NCI-H2196 (cell line): ENCODE data around the gene PLA2G3.

Experiments used
- DNase-seq: peaks from one replicate; lab custom pipeline; 2025; ENCODE audit not compliant: unreplicated experiment; lab: John Stamatoyannopoulos, UW

PLA2G3 gene

GRCh38 chr22:31148488-31148887 lies 8.2 kb upstream of the PLA2G3 start:
- no peak for DNase-seq

GRCh38 chr22:31144223-31144622 lies 3.9 kb upstream of the PLA2G3 start:
- DNase-seq = no peak

- peak; percentile 51 for DNase-seq
These were observed 3.2 kb upstream of the PLA2G3 start for GRCh38 chr22:31143537-31143936.

GRCh38 chr22:31143038-31143437 lies 2.7 kb upstream of the PLA2G3 start:
- no peak for DNase-seq

GRCh38 chr22:31142285-31142684 lies 2.0 kb upstream of the PLA2G3 start:
- no peak for DNase-seq

GRCh38 chr22:31141551-31141950 lies 1.2 kb upstream of the PLA2G3 start:
- DNase-seq = no peak

GRCh38 chr22:31140746-31141145 lies 438 bp upstream of the PLA2G3 start:
- DNase-seq = peak; percentile 59

GRCh38 chr22:31139066-31139465 lies 1.2 kb downstream of the PLA2G3 start:
- no peak for DNase-seq

- DNase-seq = no peak
These were observed 2.2 kb downstream of the PLA2G3 start for GRCh38 chr22:31138126-31138525.

- no peak for DNase-seq
These were observed 2.6 kb downstream of the PLA2G3 start for GRCh38 chr22:31137721-31138120.

GRCh38 chr22:31136711-31137110 lies 3.6 kb downstream of the PLA2G3 start:
- no peak for DNase-seq

- DNase-seq = no peak
These were observed 4.2 kb downstream of the PLA2G3 start for GRCh38 chr22:31136155-31136554.

GRCh38 chr22:31135706-31136105 lies 4.6 kb downstream of the PLA2G3 start:
- no peak for DNase-seq

- DNase-seq = no peak
These were observed 5.6 kb downstream of the PLA2G3 start for GRCh38 chr22:31134688-31135087.

GRCh38 chr22:31133911-31134310 lies 6.4 kb downstream of the PLA2G3 start:
- DNase-seq = no peak

- peak; percentile 51 for DNase-seq
These were observed 9.4 kb downstream of the PLA2G3 start for GRCh38 chr22:31130873-31131272.

GRCh38 chr22:31128156-31128555 lies 12.2 kb downstream of the PLA2G3 start:
- no peak for DNase-seq

- no peak for DNase-seq
These were observed 13.0 kb downstream of the PLA2G3 start for GRCh38 chr22:31127181-31127772.

GRCh38 chr22:31126869-31127175 lies 13.5 kb downstream of the PLA2G3 start:
- DNase-seq = no peak

GRCh38 chr22:31126128-31126868 lies 14.0 kb downstream of the PLA2G3 start:
- DNase-seq = no peak

- DNase-seq = no peak
These were observed 14.7 kb downstream of the PLA2G3 start for GRCh38 chr22:31125521-31126117.

- DNase-seq = no peak
These were observed 15.4 kb downstream of the PLA2G3 start for GRCh38 chr22:31124811-31125465.
